Loucy (cell line): ENCODE results near the gene ATP8B3.

ENCODE experiments used
- CTCF ChIP-seq: fragments of 200-600 bp; sonication (generic); conservative IDR thresholded peaks from 2 replicates; pipeline ENCODE4 v1.5.1; 2014; ENCODE audit warnings: mild to moderate bottlenecking, antibody characterized with exemption, low read length
- EZH2phosphoT487 ChIP-seq: fragments of 200-600 bp; IDR thresholded peaks from 2 replicates; pipeline ENCODE4 v1.6.1; 2018; ENCODE audit warnings: antibody characterized with exemption, mild to moderate bottlenecking, moderate library complexity, borderline replicate concordance

GRCh38 chr19:1799695-1800342, 12.3 kb downstream of the ATP8B3 start:
- TF ChIP-seq CTCF (no peak), EZH2phosphoT487 (no peak)
